ENCODE results near the gene TRAF3IP1.

DNA sequence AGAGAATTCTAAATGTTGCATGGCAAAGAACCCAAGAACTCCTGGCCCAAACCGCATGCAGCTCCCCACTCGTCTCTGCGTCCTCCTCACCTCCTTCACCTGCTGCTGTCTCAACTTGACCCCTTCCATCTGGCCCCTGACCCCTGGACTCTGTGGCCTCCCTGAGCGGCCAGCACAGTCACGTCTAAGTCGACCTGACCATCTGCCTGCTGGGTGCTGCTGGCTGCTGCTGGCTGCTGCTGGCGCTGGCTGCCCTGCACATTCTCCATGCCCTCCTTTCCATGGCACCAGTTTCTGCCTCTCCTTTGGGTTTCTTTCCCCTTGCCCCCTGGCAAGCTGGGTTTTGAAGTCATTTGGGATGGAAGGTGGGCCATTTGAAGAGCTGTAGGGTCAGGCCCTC is 76.3 kb downstream of the TRAF3IP1 start:
- TF ChIP-seq, protein P1, sequence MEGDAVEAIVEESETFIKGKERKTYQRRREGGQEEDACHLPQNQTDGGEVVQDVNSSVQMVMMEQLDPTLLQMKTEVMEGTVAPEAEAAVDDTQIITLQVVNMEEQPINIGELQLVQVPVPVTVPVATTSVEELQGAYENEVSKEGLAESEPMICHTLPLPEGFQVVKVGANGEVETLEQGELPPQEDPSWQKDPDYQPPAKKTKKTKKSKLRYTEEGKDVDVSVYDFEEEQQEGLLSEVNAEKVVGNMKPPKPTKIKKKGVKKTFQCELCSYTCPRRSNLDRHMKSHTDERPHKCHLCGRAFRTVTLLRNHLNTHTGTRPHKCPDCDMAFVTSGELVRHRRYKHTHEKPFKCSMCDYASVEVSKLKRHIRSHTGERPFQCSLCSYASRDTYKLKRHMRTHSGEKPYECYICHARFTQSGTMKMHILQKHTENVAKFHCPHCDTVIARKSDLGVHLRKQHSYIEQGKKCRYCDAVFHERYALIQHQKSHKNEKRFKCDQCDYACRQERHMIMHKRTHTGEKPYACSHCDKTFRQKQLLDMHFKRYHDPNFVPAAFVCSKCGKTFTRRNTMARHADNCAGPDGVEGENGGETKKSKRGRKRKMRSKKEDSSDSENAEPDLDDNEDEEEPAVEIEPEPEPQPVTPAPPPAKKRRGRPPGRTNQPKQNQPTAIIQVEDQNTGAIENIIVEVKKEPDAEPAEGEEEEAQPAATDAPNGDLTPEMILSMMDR (IDR thresholded peaks at IDR 0.05): no peak
- TF ChIP-seq POLR2AphosphoS5 (IDR thresholded peaks at IDR 0.05) (no peak), POLR2A (IDR thresholded peaks at IDR 0.05) (no peak), EP300 (IDR thresholded peaks at IDR 0.05) (no peak)
